Measurements from ENCODE around the gene MICU1. TPM values are rescaled to one million over a fixed set of nuclear protein-coding genes. Genes with fewer than 3 reads are reported as not detected.
"Not testable (repeated sequence)": the region's sequence is repeated elsewhere in the genome, so short reads cannot be mapped to it uniquely, and the experiment has no call there.

Gene MICU1
- total RNA-seq, 1 experiment from 2014 or later, result 50.6 TPM

DNA sequence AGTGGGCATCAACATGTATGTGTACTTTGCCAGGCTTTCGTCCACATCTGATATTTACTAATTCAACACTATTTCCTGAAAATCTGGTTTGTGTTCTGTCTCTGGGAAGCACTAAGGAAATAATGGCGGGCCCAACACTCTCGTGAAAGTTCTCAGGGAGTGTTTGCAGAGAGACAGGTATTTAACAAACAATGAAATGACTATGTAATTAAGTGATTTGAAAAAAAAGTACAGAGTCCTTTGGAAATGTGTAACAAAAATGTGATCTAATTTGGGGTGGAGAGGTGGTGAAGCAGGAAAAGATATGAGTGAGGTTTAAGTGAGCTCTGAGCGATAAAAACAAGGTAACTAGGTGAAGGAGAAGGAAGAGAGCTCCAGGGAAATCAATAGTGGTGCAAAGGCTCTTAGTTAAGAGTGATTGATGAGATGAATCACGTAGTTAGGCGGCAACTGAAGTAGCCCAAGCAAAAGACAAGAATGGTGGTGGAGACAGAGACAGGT, 175.9 kb downstream of the MICU1 start:
- no peak for DNase-seq (ENCODE audit: low read depth)

DNA sequence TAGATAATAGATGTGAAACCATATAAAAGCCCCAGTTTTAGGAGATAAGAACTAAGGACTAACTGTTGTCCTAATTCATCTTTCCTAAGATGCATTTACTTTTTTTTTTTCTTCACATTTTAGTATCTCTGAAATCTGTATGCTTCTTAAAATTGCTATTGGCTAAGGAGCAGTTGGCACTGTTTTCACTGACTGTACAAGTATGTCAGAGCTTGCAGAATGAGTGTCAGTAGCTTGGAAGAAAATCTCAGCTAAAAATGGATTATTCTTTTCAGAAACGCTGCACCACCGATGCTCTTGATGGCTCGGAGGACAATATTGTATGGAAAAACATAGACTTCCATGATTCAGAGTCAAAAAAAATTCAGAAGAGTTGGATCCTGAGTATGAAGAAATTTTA, 180.0 kb downstream of the MICU1 start:
- no peak for DNase-seq (ENCODE audit: low read depth)

DNA sequence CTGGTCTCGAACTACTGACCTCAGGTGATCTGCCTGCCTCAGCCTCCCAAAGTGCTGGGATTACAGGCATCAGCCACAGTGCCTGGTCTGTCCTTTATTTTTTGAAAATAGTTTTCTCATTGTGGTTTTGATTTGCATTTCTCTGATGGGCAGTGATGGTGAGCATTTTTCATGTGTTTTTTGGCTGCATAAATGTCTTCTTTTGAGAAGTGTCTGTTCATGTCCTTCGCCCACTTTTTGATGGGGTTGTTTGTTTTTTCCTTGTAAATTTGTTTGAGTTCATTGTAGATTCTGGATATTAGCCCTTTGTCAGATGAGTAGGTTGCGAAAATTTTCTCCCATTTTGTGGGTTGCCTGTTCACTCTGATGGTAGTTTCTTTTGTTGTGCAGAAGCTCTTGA, 182.9 kb downstream of the MICU1 start:
- DNase-seq (ENCODE audit: low read depth), result not testable (repeated sequence)

DNA sequence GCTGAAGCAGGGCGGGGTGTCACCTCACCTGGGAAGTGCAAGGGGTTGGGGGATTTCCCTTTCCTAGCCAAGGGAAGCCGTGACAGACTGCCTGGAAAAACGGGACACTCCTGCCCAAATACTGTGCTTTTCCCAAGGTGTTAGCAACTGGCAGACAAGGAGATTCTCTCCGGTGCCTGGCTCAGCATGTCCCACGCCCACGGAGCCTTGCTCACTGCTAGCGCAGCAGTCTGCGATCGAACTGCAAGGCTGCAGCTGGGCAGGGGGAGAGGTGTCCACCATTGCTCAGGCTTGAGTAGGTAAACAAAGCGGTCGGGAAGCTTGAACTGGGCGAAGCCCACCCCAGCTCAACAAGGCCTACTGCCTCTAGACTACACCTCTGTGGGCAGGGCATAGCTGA, 190.3 kb downstream of the MICU1 start:
- no peak for DNase-seq (ENCODE audit: low read depth)

DNA sequence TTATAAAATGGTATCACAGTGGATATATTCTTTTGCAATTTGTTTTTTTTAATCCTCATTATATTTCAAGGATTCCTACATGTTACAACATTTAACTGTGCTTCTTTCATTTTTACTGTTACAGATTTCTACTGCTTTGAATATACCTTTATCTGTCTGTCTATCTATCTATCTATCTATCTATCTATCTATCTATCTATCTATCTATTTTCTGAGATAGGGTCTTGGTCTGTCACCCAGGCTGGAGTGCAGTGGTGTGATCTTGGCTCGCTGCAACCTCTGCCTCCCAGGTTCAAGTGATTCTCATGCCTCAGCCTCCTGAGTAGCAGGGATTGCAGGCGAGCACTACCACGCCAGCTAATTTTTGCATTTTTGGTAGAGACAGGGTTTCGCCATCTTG, 194.9 kb downstream of the MICU1 start:
- not testable (repeated sequence) for DNase-seq (ENCODE audit: low read depth)

DNA sequence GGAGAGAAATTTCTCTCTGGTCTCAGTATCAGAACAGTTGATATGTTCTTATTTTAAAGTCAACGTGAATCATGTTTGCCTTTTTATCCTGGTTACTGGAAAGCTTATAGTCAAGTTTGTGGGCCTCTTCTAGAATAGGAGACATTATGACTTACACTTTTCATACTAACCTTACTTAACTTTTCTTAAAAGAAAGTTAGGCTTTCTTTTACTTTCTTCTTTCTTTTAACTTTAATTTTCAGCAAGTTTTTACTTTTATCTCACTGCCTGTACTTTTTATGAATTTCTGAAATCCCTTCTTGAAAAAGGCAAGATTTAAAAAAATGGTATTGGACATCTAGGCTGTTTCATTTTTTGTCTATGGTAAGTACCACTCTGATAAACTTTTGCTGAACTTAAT, 195.9 kb downstream of the MICU1 start:
- no peak for DNase-seq (ENCODE audit: low read depth)

DNA sequence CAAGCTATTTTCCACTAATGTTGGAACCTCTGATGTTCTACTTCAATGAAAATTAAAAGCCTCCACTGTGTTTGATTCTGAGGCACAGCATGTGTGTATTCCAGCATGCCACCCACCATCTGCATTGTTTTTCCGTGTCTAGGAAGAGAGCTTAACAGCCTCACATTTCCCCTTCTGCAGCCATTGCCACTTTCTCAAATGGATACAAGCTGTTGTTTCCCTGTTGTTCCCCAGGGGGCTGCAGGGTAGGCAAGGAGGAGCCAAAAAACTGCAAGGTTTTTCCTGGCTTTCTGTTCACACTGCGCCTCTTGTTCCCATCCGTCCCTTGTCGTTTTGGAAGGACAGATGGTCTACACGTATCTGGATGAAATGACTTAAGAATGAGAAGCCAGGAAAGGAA, 198.9 kb downstream of the MICU1 start:
- no peak for DNase-seq (ENCODE audit: low read depth)

DNA sequence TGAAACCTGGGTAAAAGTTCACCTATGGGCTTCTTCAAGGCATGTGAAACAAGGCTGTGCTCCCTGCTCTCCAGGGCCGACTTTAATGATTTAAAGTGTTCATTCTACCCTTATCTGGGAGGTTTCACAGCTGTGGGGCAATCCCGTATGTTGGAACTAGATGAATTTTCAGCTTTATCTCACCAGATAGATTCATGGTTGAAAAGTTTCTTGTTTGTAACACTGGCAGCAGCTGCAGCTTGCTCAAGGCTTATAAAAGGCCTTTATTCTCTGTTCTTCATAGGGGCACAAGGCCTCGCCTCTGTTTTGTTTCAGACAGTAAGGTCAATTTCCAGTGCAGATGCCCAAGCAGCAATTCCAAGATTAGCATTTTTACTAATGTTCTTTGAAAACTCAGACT, 200.7 kb downstream of the MICU1 start:
- DNase-seq (ENCODE audit: low read depth), result peak; percentile 13

DNA sequence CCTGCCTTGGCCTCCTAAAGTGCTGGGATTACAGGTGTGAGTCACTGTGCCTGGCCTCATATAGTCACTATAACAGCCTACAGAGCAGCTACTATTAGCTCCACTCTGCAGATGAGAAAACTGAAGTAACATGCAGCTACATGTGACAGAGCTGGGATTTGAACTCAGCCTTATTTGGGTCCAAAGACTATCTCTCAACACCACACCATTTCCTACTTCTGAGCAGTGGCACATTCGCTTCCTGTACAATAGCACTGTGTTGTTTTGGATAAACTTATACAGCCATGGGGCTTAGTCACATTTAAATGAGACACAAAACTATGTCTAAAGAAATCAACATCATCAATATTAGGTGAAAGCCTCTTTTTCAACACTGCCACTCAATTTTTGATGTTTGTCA, 201.3 kb downstream of the MICU1 start:
- peak; percentile 1 for DNase-seq (ENCODE audit: low read depth)

DNA sequence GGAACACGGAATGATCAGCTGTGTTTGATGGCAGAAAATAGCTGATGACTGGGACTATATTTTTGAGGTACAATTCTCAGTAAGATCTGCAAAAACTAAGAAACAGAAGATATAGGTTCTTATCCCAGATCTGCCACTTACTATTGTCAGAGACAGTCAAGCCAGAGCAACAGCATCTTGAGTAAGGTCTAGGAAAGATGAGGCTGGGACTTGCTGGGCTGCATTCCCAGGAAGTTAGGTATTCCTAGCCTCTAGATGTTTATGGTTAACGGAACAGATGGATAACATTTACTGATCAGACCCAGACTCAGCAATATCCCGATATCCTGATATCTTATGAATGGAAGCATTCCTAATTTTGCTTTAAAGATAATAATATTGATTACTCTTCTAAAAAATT, 202.5 kb downstream of the MICU1 start:
- no peak for DNase-seq (ENCODE audit: low read depth)

DNA sequence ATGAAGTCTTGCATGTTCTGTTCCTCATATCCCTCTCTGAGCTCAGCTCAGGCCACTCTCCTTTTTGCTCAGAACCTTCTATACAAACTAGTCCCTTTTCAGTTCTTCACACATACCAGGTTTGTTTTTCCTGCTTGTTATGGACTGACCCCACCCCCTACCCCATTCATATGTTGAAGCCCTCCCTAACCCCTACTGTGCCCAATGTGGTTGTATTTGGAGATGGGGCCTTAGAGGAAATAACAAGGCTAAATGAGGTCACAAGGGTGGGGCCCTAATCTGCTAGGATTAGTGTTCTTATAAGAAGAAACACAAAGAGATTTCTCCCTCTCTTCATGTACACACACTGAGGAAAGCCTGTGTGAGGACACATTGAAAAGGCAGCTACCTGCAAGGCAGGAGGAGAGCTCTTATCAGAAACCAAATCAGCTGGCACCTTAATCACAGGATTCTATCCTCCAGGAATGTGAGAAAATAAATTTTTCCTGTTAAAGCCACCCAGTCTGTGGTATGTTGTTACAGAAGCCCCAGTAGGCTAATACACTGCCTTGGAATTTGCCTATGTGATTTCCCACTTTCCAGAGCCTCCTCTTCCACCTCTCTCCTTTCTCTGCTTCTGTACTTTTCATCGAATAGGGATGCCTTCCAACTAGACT, 203.9 kb downstream of the MICU1 start:
- DNase-seq (ENCODE audit: low read depth), result no peak

DNA sequence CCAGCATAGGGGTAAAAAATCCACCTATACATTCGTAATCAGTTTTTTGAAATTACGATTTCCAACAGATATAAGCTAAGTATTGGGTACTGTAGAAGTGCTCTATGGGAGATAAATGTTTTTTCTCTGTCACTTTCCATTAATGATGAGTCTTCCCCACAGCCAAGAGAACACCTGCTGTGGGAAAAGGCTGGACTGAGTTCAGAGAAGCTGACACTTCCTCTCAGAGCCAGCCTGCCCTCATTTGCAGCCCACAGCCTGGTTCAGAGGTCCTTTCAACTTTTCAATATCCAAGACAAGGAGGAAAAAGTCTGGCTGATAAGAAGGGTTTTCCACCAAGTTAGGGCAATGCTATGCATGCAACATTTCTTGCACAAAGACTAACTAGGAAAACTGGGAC, 206.6 kb downstream of the MICU1 start:
- DNase-seq (ENCODE audit: low read depth), result no peak

DNA sequence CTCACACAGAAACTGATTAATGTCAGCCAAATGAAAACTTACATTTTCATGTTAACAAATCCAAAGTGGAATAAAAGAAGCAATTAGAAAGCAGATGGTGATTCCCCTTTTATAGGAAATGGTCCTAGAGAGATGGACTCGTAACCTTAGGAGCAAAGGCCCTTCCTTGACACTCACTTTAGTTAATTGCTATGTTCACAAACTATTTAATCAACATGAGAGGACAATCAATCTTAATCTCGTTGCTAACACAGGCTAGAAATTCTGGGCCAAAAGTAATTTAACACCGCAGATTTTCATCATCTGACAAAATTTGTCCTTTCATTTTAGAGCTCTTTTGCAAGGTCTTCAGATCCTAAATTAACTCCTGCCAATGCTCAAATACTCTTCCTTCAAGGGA, 207.2 kb downstream of the MICU1 start:
- no peak for DNase-seq (ENCODE audit: low read depth)

DNA sequence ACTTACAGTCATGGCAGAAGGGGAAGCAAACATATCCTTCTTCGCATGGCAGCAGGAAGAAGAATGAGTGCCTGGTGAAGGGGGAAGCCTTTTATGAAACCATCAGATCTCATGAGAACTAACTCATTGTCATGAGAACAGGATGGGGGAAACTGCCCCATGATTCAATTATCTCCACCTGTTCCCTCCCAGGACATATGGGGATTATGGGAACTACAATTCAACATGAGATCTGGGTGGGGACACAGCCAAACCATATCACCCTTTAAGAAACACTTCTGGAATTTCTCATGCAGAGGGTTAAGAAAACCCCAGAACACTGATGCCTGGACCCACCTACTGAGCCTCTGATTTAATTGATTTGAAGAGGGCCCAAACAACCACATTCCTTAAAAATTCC, 207.9 kb downstream of the MICU1 start:
- no peak for DNase-seq (ENCODE audit: low read depth)

DNA sequence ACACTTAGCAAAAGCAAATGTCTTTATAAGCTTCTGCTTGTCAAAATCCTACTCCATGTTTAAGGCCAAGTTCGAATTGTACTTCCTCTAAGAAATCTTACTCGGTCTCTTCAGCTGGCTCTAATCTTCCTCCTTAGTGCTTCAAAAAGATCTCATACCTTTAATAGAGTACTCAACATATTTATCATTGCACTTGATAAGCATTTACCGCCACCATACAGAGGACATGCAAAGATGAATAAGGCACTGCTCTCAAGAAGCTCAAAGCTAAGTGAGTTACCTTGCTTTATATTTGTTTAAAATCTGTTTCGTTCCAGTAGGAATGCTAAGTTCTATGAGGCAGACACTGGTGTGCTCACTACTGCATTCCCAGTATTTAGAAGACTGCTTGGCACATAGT, 209.2 kb downstream of the MICU1 start:
- no peak for DNase-seq (ENCODE audit: low read depth)

DNA sequence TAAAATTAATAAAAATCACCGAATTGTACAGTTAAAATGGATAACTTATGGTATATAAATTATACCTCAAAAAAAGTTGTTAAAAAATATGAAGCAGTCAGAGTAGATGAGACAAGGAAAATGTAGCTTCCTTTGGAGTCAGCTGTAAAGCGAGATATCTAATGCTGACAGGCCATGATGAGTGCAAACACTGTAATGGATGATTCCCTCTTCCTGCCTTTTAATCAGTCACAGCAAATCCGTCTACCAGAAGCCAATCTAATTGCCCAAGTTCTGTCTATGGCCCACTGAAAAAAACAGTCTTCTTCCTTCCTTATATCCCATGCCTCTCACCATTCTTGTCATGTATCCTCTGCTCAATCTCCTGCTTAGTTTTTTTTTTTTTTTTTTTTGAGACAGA, 211.2 kb downstream of the MICU1 start:
- DNase-seq (ENCODE audit: low read depth), result no peak

DNA sequence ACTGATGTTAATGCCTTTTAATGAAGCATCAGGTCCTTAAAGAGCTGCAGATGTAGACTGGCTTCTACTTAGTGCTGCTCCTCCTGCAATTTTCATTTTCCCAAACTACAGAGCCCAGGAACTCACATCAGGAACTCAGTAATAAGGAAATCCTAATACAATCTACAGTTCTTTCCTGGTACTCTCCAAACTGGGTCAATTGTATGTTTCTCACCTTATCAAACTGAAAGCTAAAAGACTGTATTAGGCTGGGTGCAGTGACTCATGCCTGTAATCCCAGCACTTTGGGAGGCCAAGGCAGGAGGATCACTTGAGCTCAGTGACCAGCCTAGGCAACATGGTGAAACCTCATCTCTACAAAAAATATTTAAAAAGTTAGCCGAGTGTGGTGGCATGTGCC, 216.7 kb downstream of the MICU1 start:
- DNase-seq (ENCODE audit: low read depth), result no peak

DNA sequence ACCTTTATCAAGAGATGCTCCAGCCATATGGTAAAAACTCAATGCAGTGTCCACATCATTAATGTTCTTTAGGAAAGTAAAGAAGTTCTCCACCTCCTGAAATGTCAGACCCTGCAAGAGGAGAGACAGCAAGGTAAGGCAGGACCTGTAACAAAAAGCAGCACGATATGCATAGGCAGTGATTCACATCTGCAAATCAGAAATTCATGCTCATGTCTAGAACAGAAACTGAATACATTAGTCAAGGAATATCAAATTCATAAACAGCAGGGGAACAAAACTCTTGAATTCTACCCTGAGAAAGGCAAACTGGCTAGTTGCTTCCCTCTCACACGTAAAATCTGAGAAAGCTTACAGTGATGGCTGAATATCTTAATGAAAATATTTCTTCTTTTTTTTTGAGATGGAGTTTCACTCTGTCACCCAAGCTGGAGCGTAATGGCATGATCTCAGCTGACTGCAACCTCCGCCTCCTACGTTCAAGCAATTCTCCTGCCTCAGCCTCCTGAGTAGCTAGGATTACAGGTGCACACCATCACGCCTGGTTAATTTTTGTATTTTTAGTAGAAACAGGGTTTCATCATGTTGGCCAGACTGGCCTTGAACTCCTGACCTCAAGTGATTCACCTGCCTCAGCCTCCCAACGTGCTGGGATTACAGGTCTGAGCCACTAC, 217.8 kb downstream of the MICU1 start:
- no peak for DNase-seq (ENCODE audit: low read depth)

DNA sequence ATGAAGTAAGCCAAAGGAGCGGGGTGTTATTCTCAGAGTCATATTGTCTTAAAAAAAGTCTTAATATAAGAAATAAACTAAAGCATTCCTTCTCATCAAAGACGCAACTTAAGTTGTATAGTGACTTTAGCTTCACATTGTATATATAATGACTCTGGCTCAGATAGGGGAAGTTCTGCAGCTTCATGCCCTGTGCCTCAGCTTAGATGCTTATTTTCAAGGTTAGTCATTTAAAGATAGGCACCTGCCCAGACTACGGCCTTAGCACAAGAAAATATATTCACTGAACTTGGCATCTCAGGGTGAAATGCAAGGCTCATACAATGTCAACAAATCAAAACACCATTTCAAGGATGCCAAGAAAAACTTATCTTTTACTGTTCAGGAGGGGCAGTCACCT, 218.4 kb downstream of the MICU1 start:
- no peak for DNase-seq (ENCODE audit: low read depth)

DNA sequence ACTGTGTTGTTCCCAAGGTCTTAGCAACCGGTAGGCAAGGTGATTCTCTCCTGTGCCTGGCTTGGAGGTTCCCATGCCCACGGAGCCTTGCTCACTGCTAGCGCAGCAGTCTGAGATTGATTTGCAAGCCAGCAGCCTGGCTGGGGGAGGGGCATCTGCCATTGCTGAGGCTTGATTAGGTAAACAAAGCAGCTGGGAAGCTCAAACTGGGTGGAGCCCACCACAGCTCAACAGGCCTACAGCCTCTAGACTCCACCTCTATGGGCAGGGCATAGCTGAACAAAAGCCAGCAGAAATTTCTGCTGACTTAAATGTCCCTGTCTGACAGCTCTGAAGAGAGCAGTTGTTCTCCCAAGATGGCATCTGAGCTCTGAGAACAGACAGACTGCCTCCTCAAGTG, 230.3 kb downstream of the MICU1 start:
- DNase-seq (ENCODE audit: low read depth), result not testable (repeated sequence)

DNA sequence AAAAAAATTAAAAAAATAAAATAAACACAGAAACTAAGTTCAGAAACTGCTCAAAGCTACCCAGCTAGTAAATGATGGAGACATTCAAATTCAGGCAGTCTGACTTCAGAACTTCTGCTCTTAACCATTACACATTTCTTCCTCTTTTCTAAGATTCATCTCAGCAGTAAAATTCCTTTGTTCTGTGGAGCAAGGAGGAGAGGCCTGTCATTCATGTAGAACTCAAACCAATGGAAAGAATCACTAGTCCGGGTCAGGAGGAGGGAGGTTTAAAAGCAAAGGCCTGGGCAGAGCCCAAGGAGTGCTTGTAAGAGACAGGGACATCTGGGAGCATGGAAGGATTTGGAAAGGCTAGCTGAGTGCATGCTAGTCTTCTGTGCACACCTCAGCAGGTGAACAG, 233.3 kb downstream of the MICU1 start:
- no peak for DNase-seq (ENCODE audit: low read depth)

DNA sequence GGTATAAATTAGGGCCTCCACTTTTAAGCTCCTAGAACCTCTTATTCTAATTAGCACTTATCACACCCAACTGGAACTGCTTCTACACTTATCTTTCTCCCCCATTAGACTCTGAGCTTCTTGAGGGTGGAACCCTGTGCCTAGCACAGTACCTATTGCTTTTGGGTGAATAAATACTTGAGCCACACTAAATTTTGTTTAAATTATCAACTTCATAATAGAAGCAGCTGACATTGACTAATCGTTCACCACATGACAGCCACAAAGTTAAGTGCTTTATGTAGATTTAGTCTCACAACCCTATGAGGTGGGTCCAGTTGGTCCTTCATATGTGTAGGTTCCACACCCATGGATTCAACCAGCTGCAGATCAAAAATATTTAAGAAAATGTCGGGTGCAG, 235.1 kb downstream of the MICU1 start:
- DNase-seq (ENCODE audit: low read depth), result no peak

DNA sequence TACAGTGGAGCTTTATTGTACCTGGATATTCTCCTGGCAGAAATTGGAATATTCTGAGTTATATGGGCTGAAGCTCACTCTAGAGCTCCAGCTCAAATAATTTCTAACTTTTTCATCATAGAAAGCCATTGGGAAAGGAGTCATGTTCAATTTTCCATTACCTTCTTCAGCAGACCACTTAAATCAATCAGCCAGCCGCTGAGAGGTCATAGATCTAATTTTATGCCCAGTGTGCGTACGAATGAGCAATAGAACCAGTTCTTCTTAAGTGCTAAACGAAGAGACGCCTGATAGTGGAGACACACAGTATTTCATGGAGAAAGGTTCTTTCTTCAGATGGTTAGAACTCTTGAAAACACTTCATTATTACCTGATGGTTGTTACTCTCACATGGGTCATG, 236.2 kb downstream of the MICU1 start:
- DNase-seq (ENCODE audit: low read depth), result no peak

DNA sequence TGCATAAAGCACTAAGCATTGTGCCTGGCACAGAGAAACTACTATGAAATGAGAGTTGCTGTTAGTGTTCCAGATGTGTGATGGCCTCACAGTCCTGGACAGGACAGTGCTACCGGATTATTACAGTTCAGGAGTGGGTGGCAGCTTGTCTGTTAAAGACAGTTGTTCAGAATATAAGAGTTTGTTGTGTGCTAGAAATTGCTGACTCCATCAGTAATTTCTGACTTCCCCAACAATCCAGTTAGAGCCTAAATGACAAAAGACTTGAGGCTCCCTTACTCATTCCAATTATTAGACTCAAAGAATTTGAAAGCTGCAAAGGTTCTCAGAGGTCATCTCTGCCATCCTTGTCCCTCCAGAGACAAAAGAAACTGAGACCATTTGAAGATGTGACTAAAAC, 236.9 kb downstream of the MICU1 start:
- no peak for DNase-seq (ENCODE audit: low read depth)
